HG02981 (cell line): ENCODE data around the gene PRKRA.
A peak's percentile ranks its signal among the peaks of the same experiment; 100 is the strongest.
"Not testable (repeated sequence)": the region's sequence is repeated elsewhere in the genome, so short reads cannot be mapped to it uniquely, and the experiment has no call there.

Experiments used
- ATAC-seq: cut with Tn5 transposase; IDR thresholded peaks from one replicate; pipeline ENCODE4 v1.9.1; 2021; ENCODE audit warnings: mild to moderate bottlenecking, moderate library complexity; ENCODE audit not compliant: unreplicated experiment

Gene PRKRA

GRCh38 chr2:178450774-178451525 lies at the start of gene PRKRA, which contains the start of gene PJVK:
TSS of gene PRKRA (minus strand) at chr2:178451175. CDS start at chr2:178451030, 145 bp downstream.
TSS of gene PJVK (plus strand) at chr2:178451378. CDS start at chr2:178453410, 2,032 bp downstream.
- peak; percentile 83 for ATAC-seq

- no peak for ATAC-seq
These were observed 48.7 kb upstream of the PRKRA start for GRCh38 chr2:178499640-178500039.

- no peak for ATAC-seq
These were observed 47.2 kb upstream of the PRKRA start for GRCh38 chr2:178498137-178498536.

GRCh38 chr2:178496049-178496448 lies 45.1 kb upstream of the PRKRA start:
- no peak for ATAC-seq

- no peak for ATAC-seq
These were observed 40.6 kb upstream of the PRKRA start for GRCh38 chr2:178491612-178492011.

- no peak for ATAC-seq
These were observed 34.4 kb upstream of the PRKRA start for GRCh38 chr2:178485356-178485755.

GRCh38 chr2:178484245-178485041 lies 33.5 kb upstream of the PRKRA start:
- no peak for ATAC-seq

GRCh38 chr2:178482437-178482836 lies 31.5 kb upstream of the PRKRA start:
- ATAC-seq: peak; percentile 39

GRCh38 chr2:178480227-178481181 lies 29.5 kb upstream of the PRKRA start, which contains the start of gene PLEKHA3:
TSS of gene PLEKHA3 (plus strand) at chr2:178480457. CDS start at chr2:178480870, 413 bp downstream.
- peak; percentile 49 for ATAC-seq

- no peak for ATAC-seq
These were observed 28.8 kb upstream of the PRKRA start for GRCh38 chr2:178479758-178480226.

GRCh38 chr2:178479275-178479616 lies 28.3 kb upstream of the PRKRA start:
- ATAC-seq: no peak

GRCh38 chr2:178478439-178479274 lies 27.7 kb upstream of the PRKRA start, which contains the start of gene FKBP7:
TSS of gene FKBP7 (minus strand) at chr2:178478600. CDS start at chr2:178478499, 101 bp downstream.
- peak; percentile 50 for ATAC-seq

- peak; percentile 1 for ATAC-seq
These were observed 27.1 kb upstream of the PRKRA start for GRCh38 chr2:178478130-178478438.

GRCh38 chr2:178477443-178478129 lies 26.6 kb upstream of the PRKRA start:
- no peak for ATAC-seq

- ATAC-seq: no peak
These were observed 25.5 kb upstream of the PRKRA start for GRCh38 chr2:178476477-178476876.

- ATAC-seq: no peak
These were observed 23.6 kb upstream of the PRKRA start for GRCh38 chr2:178474560-178474959.

GRCh38 chr2:178473931-178474330 lies 23.0 kb upstream of the PRKRA start:
- ATAC-seq: no peak

- ATAC-seq: no peak
These were observed 22.4 kb upstream of the PRKRA start for GRCh38 chr2:178473373-178473772.

- ATAC-seq: not testable (repeated sequence)
These were observed 20.3 kb upstream of the PRKRA start for GRCh38 chr2:178471313-178471712.
